ENCODE measurements around the gene MEAF6. TPM values are rescaled to one million over a fixed set of nuclear protein-coding genes. Genes with fewer than 3 reads are reported as not detected.

MEAF6 gene
- polyA plus RNA-seq, 3 donors = 94.2 to 109 (median 102) TPM

DNA sequence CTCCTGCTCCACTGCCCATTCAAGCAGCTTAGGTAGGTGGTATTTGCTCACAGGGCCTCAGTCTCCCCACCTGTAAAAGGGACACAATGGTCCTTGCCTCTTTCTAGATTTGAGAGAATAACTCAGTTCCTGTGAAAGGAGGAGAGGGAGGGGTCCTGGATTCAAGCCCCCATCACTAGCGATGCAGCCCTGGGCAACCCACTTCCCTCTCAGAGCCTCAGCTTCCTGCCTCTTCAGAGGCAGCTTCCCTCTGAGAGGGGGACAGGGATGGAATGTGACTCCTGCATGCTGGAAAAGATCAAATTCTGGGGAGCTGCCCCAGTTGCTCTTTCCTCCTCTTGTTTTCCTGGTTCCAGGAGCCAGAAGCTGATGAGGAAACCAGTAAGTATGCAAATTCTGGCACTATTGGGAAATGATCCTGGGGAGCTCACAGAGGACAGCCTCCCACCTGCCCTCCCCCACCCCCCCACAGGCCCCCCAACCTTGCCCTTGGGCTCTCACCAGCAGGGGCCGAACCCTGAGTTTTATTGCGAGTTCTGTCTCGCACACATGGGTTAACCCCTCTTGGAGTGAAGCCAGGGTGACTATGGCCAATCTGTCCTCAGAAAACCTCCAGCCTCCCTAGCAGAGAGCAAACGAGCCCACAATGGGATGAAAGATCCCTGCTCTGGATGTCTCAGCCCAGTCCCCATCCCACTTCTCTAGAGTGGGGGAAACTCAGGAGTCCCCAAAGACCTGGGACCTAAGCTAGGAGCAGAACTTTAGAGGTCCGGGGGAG, 28.5 kb downstream of the MEAF6 start:
- DNase-seq (ENCODE audit: low read depth in 3 of 3, low spot score in 2 of 3) = no peak

- no peak for DNase-seq (ENCODE audit: low read depth in 3 of 3, low spot score in 2 of 3)
Measured at GRCh38 chr1:37484325-37485051, 30.1 kb downstream of the MEAF6 start.

- DNase-seq (ENCODE audit: low read depth in 3 of 3, low spot score in 2 of 3) = no peak
Measured at GRCh38 chr1:37483785-37484184, 30.8 kb downstream of the MEAF6 start.

DNA sequence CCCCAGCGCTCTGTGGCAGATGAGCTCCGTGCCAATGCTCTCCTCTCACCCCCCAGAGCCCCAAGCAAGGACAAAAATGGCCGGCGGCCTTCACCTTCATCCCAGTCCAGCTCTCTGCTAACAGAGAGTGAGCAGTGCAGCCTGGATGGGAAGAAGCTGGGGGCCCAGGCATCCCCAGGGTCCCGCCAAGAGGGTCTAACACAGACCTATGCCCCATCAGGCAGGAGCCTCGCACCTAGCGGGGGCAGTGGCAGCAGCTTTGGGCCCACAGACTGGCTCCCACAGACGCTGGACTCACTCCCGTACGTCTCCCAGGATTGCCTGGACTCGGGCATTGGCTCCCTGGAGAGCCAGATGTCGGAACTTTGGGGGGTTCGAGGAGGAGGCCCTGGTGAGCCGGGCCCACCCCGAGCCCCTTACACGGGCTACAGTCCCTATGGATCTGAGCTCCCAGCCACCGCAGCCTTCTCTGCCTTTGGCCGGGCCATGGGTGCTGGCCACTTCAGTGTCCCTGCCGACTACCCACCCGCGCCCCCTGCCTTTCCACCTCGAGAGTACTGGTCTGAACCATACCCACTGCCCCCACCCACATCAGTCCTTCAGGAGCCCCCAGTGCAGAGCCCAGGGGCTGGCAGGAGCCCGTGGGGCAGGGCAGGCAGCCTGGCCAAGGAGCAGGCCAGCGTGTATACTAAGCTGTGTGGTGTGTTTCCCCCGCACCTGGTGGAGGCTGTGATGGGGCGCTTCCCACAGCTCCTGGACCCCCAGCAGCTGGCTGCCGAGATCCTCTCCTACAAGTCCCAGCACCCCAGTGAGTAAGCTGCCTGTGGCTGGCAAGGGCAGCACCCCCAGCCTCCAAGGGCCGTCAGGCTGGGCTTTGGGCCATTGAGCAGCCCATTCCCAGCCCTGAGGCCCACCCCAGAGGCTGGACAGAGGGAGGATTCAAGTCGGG, 31.5 kb downstream of the MEAF6 start:
- no peak for DNase-seq (ENCODE audit: low read depth in 3 of 3, low spot score in 2 of 3)

GRCh38 chr1:37482004-37482785, 32.4 kb downstream of the MEAF6 start:
- no peak for DNase-seq (ENCODE audit: low read depth in 3 of 3, low spot score in 2 of 3)

- no peak for DNase-seq (ENCODE audit: low read depth in 3 of 3, low spot score in 2 of 3)
Measured at GRCh38 chr1:37481289-37482003, 33.1 kb downstream of the MEAF6 start.

DNA sequence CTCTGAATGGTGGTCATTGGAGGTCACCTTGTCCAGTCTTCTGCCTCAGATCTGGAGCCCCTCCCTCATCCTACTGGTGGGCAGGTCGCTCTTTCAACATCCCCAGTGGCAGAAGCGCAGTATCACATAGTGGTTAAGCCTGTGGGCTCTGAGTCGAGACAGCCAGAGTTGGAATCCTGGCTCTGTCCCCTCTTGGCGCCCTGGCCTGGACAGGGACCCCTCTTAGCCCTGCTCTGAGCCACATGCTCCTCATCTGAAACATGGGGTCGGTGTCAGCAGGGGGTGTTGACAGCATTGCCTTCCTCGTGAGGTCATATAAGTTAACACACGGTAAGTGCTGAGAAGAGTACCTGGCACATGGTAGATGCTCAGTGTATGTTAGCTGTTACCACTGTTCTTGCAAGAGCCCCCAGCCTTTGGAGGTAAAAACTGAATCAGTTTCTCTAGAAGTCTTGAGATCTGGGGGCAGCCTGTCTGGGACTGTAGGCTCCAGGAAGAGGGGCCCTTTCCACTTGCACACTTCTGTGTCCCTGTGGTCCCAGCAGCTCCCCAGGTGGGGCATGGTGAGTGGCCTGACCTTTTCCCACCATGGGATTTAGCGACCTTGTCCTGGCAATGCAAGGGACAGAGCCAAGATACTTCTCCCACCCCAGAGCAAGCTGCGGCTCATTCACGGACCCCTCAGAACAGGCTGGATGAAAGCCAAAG, 33.8 kb downstream of the MEAF6 start:
- DNase-seq (ENCODE audit: low read depth in 3 of 3, low spot score in 2 of 3) = no peak

GRCh38 chr1:37480125-37480466, 34.5 kb downstream of the MEAF6 start:
- DNase-seq (ENCODE audit: low read depth in 3 of 3, low spot score in 2 of 3) = no peak

DNA sequence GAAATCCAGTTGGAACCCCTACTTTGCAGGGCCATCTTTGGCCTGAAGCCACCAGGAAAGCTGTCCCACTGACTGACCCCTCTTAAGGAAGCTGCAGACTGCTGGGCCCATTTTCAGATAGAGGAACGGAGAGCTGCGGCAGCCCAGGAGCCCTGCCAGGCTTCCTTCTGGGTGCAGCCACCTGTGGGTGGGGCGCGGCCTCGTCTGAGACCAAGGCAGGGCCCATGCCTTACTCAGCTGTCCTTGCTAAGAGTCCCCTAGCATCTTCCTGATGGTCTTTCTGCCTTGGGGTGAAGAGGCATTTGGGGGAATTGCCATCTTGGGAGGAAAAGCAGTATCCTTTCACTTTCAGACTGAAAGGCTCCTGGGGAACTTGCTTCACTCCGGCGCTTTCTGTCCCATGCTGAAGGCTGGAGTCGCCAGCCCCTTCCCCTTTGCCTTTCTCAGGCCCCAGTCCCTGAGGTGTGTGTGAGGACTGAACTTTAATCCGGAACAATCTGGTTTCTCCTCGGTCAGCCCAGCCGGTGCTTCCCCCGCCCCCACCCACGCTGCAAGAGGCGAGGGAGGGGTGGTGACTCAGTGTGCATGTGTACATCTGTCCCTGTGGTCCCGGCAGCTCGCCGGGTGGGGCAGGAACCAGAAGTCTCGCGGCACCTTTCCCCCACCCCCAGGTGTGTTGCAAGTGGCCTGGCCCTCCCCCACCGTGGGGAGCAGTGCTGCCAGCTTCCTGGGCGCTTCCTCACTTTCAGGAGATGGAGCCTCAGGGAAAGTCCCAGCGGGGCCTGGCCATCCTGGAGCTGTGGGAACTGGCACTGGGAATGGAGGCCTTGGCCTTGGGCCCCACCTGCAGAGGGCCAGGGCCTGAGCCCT, 35.1 kb downstream of the MEAF6 start:
- no peak for DNase-seq (ENCODE audit: low read depth in 3 of 3, low spot score in 2 of 3)

DNA sequence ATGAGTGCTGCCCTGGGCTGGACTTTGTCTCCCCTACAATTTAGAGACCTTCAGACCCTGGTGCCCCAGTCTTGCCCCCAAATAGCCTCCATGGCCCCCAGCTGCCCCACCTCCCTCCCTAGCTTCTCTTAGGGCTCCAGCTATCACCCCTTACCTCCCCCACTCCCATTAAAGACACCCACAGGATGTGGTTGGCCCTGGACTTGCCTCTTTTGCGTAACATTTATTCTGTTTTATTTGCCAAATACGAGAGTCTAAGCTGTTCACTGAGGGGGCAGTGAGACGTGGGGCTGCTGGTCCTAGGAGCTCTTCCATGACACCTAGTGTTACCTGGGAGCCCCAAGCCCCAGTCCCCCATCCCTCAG, 35.7 kb downstream of the MEAF6 start:
- DNase-seq (ENCODE audit: low read depth in 3 of 3, low spot score in 2 of 3) = no peak

DNA sequence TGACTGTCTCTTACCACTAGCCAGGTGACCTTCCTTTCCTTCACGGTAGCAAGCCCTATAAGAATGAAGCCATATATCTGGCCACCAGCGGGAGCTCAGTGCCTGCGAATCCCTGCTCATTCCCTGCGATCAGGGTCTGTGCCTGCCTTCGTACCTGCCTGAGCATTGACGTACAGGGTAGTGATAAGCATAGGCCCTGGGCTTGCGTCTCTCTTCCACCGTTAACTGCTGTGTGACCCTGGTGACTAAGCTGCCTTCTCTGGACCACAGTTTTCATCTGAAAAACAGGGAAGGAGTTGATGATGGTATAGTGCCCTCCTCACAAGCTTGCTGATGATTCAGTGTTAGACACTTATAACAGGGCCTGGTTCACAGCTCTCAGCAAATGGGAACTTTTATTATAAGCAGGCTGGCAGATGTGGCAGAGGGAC, 36.1 kb downstream of the MEAF6 start:
- no peak for DNase-seq (ENCODE audit: low read depth in 3 of 3, low spot score in 2 of 3)

DNA sequence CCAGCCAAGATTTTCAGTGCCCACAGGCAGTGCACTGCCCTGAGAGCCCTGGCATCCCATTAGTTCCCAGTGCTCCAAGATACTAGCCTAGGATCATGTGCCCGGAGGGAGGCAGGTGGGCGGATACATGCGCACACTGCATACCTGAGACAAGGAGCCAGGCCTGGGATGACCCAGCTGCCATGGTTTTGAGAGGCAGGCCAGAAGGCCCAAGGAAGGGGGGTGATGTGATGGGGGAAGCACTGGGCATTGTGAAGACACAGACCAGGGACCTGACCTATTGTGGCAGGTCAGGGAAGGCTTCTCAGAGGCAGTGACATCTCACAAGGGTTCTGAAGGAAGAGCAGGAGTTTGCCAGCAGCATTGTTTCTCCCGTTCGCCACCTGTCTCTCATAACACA, 36.6 kb downstream of the MEAF6 start:
- no peak for DNase-seq (ENCODE audit: low read depth in 3 of 3, low spot score in 2 of 3)

GRCh38 chr1:37477198-37477931, 37.2 kb downstream of the MEAF6 start:
- DNase-seq (ENCODE audit: low read depth in 3 of 3, low spot score in 2 of 3) = no peak

DNA sequence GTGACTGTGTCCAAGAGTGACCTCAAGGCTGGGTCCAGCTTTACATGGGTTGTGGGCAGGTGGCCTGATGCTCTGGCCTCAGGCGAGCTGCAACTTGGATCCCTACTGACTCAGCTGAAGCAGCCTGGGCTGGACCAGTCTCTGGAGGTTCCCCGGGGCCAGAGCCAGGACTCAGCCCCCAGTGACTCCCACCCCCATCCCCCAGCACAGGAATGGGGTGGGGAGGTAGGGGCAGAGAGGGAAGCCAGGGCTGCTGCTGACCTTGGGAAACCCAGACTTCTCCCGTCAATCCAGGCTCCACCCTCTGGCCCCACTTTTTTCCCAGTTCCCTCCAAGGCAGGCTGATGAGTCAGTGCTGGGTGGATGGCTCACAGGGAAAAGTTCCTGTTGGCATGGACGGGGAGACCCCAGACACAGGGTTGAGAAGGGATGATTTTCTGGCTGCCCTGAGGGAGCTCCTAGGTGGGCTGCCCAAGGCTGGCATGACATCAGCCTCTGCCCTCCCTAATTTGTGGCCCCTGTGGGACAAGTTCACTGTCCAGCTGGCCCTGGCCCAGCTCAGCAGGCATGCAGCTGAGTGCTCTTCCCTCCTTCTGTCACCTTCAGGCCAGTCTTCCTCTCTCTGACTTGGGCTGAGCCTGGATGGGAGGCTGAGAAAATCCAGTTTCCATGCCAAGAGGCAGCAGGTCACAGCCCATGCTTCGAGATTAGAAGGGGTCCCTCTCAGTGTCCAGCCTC, 37.9 kb downstream of the MEAF6 start:
- DNase-seq (ENCODE audit: low read depth in 3 of 3, low spot score in 2 of 3) = no peak

DNA sequence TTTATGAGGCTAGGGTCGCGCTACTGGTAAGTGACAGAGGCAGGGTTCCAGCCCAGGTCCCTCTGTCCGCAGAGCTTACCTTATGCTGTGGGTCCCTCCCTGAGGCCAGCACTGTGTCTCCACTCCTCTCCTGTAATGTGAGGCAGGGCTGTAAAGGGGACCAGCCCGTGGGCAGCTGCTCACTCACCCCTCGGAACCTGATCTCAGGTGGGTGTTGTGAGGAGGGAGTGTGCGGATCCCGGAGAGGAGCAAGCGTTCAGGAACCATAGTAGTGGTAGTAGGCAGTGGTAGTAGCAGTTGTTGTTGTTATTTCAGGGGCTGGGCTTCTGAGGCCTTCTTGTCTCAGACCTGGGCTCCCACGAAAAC, 38.5 kb downstream of the MEAF6 start:
- no peak for DNase-seq (ENCODE audit: low read depth in 3 of 3, low spot score in 2 of 3)

DNA sequence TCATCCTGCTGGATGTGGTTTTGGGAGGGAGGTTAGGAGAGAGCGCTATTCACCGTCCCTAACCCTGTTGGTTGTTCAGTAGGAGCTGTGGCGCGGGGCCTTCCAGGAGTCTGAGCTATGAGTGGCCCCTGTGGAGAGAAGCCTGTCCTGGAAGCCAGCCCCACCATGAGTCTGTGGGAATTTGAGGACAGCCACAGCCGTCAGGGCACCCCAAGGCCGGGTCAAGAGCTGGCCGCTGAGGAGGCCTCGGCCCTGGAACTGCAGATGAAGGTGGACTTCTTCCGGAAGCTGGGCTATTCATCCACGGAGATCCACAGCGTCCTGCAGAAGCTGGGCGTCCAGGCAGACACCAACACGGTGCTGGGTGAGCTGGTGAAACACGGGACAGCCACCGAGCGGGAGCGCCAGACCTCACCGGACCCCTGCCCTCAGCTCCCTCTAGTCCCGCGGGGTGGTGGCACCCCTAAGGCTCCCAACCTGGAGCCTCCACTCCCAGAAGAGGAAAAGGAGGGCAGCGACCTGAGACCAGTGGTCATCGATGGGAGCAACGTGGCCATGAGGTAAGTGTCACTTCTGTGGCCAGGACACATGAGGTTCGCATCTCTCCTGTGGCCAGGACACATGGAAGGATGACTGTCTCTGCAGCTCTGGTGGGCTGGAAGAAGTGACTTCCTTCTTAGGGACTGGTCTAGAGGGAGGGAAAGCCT, 39.0 kb downstream of the MEAF6 start:
- no peak for DNase-seq (ENCODE audit: low read depth in 3 of 3, low spot score in 2 of 3)

Measured in right renal cortex interstitium (tissue), 3 donors.